PC-9 (cell line): Measurements from ENCODE around the gene CALB2. TPM values are rescaled to one million over a fixed set of nuclear protein-coding genes. Genes with fewer than 3 reads are reported as not detected.

Experiments used
- BruUV-seq: library from RNA; stranded (reverse); fragments of 400-500 nt; replicated peaks from 2 replicates; lab custom pipeline; 2021; lab: Mats Ljungman, UMichigan
- CTCF ChIA-PET: fragments of 300-600 bp; sonication (Branson Sonifier 250); formaldehyde crosslinking; loops from one replicate; lab custom pipeline; 2022; ENCODE audit warnings: antibody characterized with exemption; lab: Charles Lee
- POLR2A ChIA-PET: fragments of 300-600 bp; sonication (Branson Sonifier 250); formaldehyde crosslinking; loops from one replicate; lab custom pipeline; 2022; ENCODE audit warnings: antibody characterized with exemption; ENCODE audit not compliant: unreplicated experiment; lab: Charles Lee
- DNase-seq, 2 experiments: peaks; one replicate each; pipeline versions ENCODE4 v3.0.0 to v3.0.0-alpha.2; 2015 to 2022; ENCODE audit warnings: mixed read lengths in 1 of 2
- H2AFZ ChIP-seq: fragments of 200-600 bp; sonication (generic); 2 replicates; pipeline ENCODE4 v1.8.1; 2017; ENCODE audit warnings: antibody characterized with exemption
- H3F3A ChIP-seq: fragments of 200-600 bp; sonication (generic); 2 replicates; pipeline ENCODE4 v1.8.1; 2017; ENCODE audit warnings: antibody characterized with exemption, mild to moderate bottlenecking, low read depth; ENCODE audit not compliant: insufficient read depth
- H3K27ac ChIP-seq: fragments of 200-600 bp; sonication (generic); 2 replicates; pipeline ENCODE4 v1.6.1; 2016; ENCODE audit warnings: mixed run types
- H3K27me3 ChIP-seq: fragments of 200-600 bp; sonication (generic); 2 replicates; pipeline ENCODE4 v1.6.1; 2016; ENCODE audit warnings: low read depth, mixed run types; ENCODE audit not compliant: insufficient read depth
- H3K36me3 ChIP-seq: fragments of 200-600 bp; sonication (generic); 2 replicates; pipeline ENCODE4 v1.6.1; 2016; ENCODE audit warnings: low read depth, mixed run types
- H3K4me1 ChIP-seq: fragments of 200-600 bp; sonication (generic); replicated peaks from 2 replicates; pipeline ENCODE4 v1.6.1; 2016; ENCODE audit warnings: mixed run types; ENCODE audit not compliant: insufficient read depth
- H3K4me2 ChIP-seq: fragments of 200-600 bp; sonication (generic); 2 replicates; pipeline ENCODE4 v1.6.1; 2017; ENCODE audit warnings: mixed run types
- H3K4me3 ChIP-seq: fragments of 200-600 bp; sonication (generic); 2 replicates; pipeline ENCODE4 v1.6.1; 2016; ENCODE audit warnings: mixed run types
- H3K79me2 ChIP-seq: fragments of 200-600 bp; sonication (generic); 2 replicates; pipeline ENCODE4 v1.6.1; 2017; ENCODE audit warnings: low read depth, mixed run types
- H3K9me2 ChIP-seq: fragments of 200-600 bp; sonication (generic); 2 replicates; pipeline ENCODE4 v1.8.1; 2017; ENCODE audit warnings: mild to moderate bottlenecking; ENCODE audit not compliant: insufficient read depth
- H3K9me3 ChIP-seq: fragments of 200-600 bp; sonication (generic); 2 replicates; pipeline ENCODE4 v1.8.1; 2016; ENCODE audit warnings: low read depth; ENCODE audit not compliant: insufficient read depth
- H4K20me1 ChIP-seq: fragments of 200-600 bp; sonication (generic); 2 replicates; pipeline ENCODE4 v1.8.1; 2017; ENCODE audit not compliant: insufficient read depth
- EZH2 ChIP-seq: fragments of 200-600 bp; sonication (generic); IDR thresholded peaks from 2 replicates; pipeline ENCODE4 v1.8.0; 2017; ENCODE audit warnings: antibody characterized with exemption, low read depth
- intact Hi-C: fragments of 100-400 bp; cut with micrococcal nuclease; formaldehyde crosslinking; loops from one replicate; pipeline ENCODE4 v1.10.0; 2022; ENCODE audit not compliant: unreplicated experiment
- total RNA-seq: library from RNA; stranded (reverse); gene quantifications from 2 replicates; pipeline ENCODE4 v1.2.3, GENCODE V29; 2021
- TF ChIP-seq, protein P1 (sequence below): fragments of 200-600 bp; sonication (generic); conservative IDR thresholded peaks from 2 replicates; pipeline ENCODE4 v1.6.1; 2017; ENCODE audit warnings: mixed run types, antibody characterized with exemption, mild to moderate bottlenecking, moderate library complexity

The CALB2 gene
- total RNA-seq, 1 experiment from 2014 or later, result 135 TPM

- no peaks in the 10 kb centered on the region for H3K9me2 ChIP-seq
- peaks cover 20% of the 10 kb centered on the region; the same call in 1 of the 2 replicates for H3K27me3 ChIP-seq
- peak; percentile 64 to 79 for DNase-seq
- H3K79me2 ChIP-seq, result no peaks in the 10 kb centered on the region
- intact Hi-C loops, result loop anchor here (1.0 to 2.0 kb wide), 3 partner anchors 87 to 198 kb away; no protein-coding TSS in a partner anchor
- peak overlapping the region; percentile 70; the same call in 1 of the 2 replicates for H2AFZ ChIP-seq
- no peaks in the 10 kb centered on the region for H3K36me3 ChIP-seq
- no peak overlapping the region for H3K27ac ChIP-seq
- no peaks in the 10 kb centered on the region for H3K9me3 ChIP-seq
- H3K4me1 ChIP-seq, result 0 out of 2 replicates have a peak, but pooled peaks cover 3% of the 10 kb centered on the region
- no peaks in the 10 kb centered on the region for H4K20me1 ChIP-seq
- no TSS peak for BruUV-seq
- ChIA-PET POLR2A (no interaction called here), CTCF (interaction anchor here (1.1 to 2.1 kb wide), 3 partner anchors 59 to 199 kb away, joined by 4 to 8 read pairs (median 7); no protein-coding TSS in a partner anchor)
- TF ChIP-seq, protein P1, sequence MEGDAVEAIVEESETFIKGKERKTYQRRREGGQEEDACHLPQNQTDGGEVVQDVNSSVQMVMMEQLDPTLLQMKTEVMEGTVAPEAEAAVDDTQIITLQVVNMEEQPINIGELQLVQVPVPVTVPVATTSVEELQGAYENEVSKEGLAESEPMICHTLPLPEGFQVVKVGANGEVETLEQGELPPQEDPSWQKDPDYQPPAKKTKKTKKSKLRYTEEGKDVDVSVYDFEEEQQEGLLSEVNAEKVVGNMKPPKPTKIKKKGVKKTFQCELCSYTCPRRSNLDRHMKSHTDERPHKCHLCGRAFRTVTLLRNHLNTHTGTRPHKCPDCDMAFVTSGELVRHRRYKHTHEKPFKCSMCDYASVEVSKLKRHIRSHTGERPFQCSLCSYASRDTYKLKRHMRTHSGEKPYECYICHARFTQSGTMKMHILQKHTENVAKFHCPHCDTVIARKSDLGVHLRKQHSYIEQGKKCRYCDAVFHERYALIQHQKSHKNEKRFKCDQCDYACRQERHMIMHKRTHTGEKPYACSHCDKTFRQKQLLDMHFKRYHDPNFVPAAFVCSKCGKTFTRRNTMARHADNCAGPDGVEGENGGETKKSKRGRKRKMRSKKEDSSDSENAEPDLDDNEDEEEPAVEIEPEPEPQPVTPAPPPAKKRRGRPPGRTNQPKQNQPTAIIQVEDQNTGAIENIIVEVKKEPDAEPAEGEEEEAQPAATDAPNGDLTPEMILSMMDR, result peak; percentile 90
- TF ChIP-seq EZH2, result no peak
- H3F3A ChIP-seq, result no peaks in the 10 kb centered on the region
- H3K4me2 ChIP-seq, result peak overlapping the region; percentile 71
- H3K4me3 ChIP-seq, result peak overlapping the region; percentile 20; the same call in 1 of the 2 replicates
Measured at GRCh38 chr16:71412270-71413160, 54.0 kb downstream of the CALB2 start.

DNA sequence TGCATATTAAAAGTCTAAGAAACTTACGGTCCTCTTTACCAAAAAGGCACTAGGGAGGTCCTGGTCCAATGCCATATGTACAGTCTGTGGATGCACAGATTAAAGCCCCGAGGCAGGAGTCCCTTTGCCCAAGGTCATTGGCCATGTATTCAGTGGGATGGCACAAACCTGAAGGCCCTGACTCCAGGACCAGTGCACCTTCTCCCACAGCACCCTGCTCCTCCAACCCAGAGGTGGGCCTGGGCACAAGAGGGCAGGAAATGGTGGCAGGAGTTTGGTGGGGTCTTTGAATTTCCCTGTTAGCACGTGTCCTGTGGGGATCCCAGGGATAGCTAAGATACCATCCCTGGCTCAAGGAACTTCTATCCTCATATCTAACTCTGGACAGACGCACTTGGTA, 54.8 kb downstream of the CALB2 start:
- no peaks in the 10 kb centered on the region for H3K36me3 ChIP-seq

DNA sequence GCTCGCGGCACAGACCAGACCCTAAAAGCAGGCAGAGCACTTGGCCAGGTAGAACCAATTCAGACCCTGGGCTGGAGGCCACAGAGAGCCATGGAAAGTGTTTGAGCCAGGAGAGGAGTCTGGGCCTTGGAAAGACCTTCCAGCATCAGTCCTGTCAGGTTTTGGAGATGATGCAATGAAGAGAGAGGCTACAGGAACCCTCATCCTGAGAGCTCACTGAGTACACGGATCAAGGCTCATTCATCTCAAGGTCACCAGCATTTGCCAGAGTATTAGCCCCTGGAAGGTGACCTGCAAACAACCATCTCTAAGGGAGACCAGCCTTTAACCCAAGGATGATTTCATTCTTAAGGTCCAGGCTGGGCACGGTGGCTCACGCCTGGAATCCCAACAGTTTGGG, 55.5 kb downstream of the CALB2 start:
- no peaks in the 10 kb centered on the region for H4K20me1 ChIP-seq
- no peaks in the 10 kb centered on the region for H3F3A ChIP-seq
- no peaks in the 10 kb centered on the region for H3K36me3 ChIP-seq
- DNase-seq, result no peak
- POLR2A ChIA-PET, result no interaction called here
- no peak overlapping the region for H3K4me3 ChIP-seq
- no peaks in the 10 kb centered on the region for H3K9me2 ChIP-seq
- no peak overlapping the region for H3K4me2 ChIP-seq
- peaks cover 20% of the 10 kb centered on the region; the same call in 1 of the 2 replicates for H3K27me3 ChIP-seq
- intact Hi-C loops, result no loop called here
- H3K4me1 ChIP-seq, result 0 out of 2 replicates have a peak, but pooled peaks cover 3% of the 10 kb centered on the region
- H2AFZ ChIP-seq, result no peak overlapping the region
- BruUV-seq, result no TSS peak
- no peaks in the 10 kb centered on the region for H3K9me3 ChIP-seq
- H3K79me2 ChIP-seq, result no peaks in the 10 kb centered on the region
- CTCF ChIA-PET, result interaction anchor here (2.1 kb wide), 1 partner anchor 197 kb away, joined by 8 read pairs; no protein-coding TSS in a partner anchor
- TF ChIP-seq EZH2, result no peak
- TF ChIP-seq, protein P1, result no peak
- no peak overlapping the region for H3K27ac ChIP-seq

More for the DNA sequence above, 54.8 kb downstream of the CALB2 start:
- POLR2A ChIA-PET, result no interaction called here
- H3K4me3 ChIP-seq, result no peak overlapping the region
- peaks cover 25% of the 10 kb centered on the region; the same call in 1 of the 2 replicates for H3K27me3 ChIP-seq
- no peaks in the 10 kb centered on the region for H3K9me2 ChIP-seq
- DNase-seq, result no peak
- H4K20me1 ChIP-seq, result no peaks in the 10 kb centered on the region
- no peak for TF ChIP-seq EZH2
- TF ChIP-seq, protein P1, result no peak
- H3K79me2 ChIP-seq, result no peaks in the 10 kb centered on the region
- H3K4me2 ChIP-seq, result no peak overlapping the region
- no peaks in the 10 kb centered on the region for H3K9me3 ChIP-seq
- no TSS peak for BruUV-seq
- CTCF ChIA-PET, result interaction anchor here (1.4 to 2.1 kb wide), 2 partner anchors 86 to 198 kb away, joined by 7 to 8 read pairs; no protein-coding TSS in a partner anchor
- H3F3A ChIP-seq, result no peaks in the 10 kb centered on the region
- intact Hi-C loops, result loop anchor here (2.0 kb wide), 1 partner anchor 197 kb away; no protein-coding TSS in a partner anchor
- H3K4me1 ChIP-seq, result 0 out of 2 replicates have a peak, but pooled peaks cover 3% of the 10 kb centered on the region
- no peak overlapping the region for H3K27ac ChIP-seq
- H2AFZ ChIP-seq, result no peak overlapping the region
